GM21528 (cell line): ENCODE measurements around the gene C16orf92.
A peak's percentile ranks its signal among the peaks of the same experiment; 100 is the strongest.

ENCODE experiments used
- ATAC-seq: cut with Tn5 transposase; IDR thresholded peaks from one replicate; pipeline ENCODE4 v1.9.1; 2021; ENCODE audit warnings: mild to moderate bottlenecking, moderate library complexity; ENCODE audit not compliant: unreplicated experiment, low FRiP score

C16orf92 gene

GRCh38 chr16:29988346-29989075 is 34.5 kb upstream of the C16orf92 start:
- ATAC-seq: no peak

DNA sequence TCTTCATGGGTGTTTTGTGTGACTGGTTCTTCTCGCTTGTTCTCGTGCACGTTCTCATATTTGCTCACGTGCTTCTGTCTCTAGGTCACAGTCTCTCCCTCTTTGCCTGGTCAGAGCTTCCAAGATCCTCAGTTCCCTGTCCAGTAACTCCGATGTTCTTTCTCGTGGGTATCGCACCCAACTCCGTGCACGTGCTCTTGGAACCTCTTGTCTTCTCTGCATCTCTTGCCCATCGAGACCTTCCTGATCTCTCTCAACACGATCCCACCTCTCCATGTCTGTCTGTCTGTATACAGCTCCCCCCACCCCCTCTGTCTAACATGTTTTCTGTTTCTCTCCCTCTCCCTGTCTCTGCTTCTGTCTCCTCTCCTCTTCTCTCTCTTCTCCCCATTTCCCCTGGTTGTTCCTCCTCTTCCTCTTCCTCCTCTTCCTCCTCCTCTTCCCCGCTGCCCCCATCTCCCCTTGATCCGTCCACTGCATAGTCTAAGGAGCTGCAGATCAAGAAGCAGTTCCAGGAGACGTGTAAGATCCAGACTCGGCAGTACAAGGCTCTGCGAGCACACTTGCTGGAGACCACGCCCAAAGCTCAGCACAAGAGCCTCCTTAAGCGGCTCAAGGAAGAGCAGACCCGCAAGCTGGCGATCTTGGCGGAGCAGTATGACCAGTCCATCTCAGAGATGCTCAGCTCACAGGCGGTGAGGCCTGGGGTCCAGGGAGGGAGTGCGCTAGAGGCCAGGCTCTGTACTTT is 33.7 kb upstream of the C16orf92 start:
- ATAC-seq: no peak

DNA sequence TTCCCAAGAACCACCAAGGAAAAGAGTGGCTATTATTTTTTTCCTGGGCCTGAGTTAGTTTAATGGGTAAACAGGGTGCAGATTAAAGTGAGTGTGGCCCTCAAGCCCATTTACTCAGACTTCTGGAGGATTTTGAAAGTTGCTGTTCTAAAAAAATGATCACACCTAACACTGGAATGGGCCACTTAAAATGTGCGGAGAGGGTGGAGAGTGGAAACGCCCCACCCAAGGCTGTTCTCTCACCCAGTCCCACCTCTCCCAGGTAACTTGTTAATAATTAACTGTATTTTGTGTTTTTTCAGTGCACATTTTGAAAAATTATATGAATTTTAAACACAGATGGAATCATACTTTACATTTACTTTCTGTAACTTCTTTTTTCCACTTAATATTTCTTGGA is 33.0 kb upstream of the C16orf92 start:
- no peak for ATAC-seq

- no peak for ATAC-seq
Observed at GRCh38 chr16:29990883-29991570, 32.0 kb upstream of the C16orf92 start.

DNA sequence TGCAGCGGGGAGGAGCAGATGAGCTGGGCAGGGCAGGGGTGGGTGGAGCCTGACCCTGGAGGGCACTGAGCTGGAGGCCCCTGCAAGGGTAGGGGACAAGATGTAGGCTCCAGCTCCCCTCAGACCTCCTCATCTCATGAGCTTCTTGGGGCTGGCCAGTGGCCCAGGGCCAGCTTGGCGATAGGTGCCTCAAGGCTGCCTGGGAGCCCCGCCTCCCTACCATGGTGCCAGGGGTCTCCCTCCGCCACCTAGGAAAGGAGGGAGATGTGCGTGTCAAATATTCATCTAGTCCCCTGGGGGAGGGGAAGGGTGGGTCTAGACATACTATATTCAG is 31.5 kb upstream of the C16orf92 start:
- no peak for ATAC-seq

DNA sequence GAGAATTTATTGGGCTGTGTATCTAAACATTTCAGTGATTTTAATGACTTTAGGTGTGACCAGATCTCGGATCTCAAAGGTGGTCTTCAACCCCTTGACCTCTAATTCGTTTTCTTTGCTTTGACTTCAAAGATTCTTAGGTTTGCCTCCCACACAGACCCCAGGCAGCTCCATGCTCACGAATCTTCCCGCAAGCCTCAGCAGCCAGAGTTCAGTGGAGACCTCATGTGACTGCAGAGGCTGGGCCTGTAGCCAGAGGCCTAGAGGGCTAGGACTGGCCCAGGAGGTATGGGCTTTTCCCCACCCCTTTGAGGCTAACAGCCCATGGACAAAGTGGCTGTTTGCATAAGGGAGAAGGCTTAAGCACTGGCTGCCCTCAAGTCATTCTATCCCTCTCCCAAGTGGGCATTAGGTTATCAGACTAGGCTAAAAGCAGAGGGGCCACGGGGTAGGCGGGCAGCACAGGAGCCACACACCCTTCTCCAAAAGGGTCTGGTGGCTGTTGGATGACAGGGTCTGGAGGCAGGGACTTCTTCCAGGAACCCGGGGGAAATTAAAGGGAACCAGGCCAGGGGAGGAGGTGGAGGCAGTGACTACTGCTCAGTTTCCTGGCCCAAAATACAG is 30.5 kb upstream of the C16orf92 start:
- ATAC-seq: no peak

DNA sequence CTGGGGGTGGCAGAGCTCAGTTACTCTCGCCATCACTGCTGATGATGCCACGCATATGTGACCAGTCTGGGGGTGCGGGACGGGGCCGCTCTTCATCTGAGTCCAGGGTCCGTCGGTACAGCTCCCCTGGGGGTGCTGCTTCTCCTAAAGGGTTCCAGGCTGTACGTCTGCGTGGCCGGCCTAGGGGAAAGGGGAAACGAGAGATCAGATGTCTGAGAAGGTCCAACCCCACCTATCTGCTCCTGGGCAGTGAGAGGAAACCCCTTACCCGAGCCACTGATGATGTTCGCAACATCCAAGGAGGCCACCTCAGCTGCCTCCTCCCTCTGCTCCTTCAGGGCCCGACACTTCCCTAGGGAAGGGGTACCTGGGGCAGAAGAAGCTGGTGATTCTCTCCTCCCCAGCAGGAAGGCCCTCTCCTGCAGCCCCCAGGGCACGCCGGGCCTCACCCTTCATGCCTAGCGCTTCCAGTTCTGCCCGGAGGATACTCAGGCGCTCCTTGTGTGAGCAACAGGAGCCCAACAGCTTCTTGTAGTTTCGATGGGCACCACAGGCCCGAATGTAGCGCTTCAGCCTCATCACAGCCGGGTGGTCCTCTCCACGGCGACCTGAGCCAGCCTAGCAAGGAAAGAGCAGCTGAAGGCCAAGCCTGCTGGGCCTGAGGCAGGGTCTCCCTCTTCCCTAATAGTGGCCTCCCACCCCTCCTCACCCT is 29.7 kb upstream of the C16orf92 start:
- ATAC-seq: no peak

DNA sequence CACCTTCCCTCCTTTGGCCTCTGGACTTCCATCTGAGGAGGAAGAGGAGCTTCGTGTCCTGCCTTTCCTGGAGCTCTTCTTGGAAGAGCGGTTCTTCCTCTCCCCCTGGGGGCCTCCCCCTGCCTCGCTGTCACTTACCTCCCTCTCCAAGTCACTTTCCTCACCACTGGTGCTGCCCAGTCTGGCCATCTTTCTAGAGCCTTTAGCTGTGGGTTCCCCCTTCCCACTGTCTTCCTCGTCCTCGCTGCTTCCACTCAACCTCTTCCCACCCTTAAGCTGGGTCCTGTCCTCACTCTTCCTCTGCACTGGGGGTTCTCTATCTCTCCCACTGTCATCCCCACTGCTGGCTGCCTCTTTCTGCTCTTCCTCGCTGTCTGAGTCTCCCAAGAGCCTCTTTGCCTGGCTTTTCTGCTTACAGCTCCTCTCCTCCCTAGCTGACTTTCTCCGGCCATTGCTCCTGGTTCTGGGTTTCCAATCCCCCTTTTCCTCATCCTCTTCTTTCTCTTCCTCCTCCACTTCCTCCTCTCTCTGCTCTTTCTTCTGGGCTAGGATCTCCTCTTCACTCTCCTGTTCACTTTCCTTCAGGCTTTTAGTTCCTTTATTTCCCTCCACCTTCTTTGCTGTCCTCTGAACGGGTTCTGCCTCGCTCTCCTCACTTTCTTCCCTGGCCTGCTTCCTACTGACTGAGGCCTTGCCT is 28.9 kb upstream of the C16orf92 start:
- no peak for ATAC-seq

GRCh38 chr16:29994600-29995323 is 28.2 kb upstream of the C16orf92 start:
- ATAC-seq: peak; percentile 46

DNA sequence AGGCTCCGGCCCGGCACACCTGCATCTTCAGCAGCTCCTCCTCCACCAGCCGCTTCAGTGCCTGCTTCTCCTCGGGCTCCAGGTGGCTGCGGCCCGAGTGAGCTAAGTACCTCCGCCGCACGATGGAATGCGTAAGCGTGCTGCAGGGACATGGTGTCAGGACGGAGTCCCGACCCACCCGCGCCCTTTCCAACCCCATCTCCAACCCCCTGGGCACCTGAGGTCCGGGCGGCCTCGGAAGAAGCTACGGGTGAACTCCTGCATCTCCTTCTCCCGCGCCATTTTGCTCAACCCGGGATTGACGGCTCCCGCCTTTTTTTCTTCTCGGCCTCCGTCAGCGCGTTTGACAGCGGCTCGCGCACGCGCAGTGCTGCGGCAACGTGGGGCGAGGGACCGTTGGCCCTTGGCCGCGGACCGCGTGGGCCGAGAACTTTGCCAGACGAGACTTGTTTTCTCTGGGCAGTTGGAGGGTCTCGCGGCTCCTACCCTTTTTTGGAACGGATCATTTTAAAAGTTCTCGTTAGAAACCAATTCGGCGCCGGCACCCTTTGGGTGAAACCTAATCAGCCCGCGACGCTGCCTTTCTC is 27.6 kb upstream of the C16orf92 start, which contains the start of gene HIRIP3:
HIRIP3 (minus strand) TSS at position 294 of the 587 bp plus-strand sequence; CDS start at position 282, 12 bp downstream.
- ATAC-seq: peak; percentile 50

DNA sequence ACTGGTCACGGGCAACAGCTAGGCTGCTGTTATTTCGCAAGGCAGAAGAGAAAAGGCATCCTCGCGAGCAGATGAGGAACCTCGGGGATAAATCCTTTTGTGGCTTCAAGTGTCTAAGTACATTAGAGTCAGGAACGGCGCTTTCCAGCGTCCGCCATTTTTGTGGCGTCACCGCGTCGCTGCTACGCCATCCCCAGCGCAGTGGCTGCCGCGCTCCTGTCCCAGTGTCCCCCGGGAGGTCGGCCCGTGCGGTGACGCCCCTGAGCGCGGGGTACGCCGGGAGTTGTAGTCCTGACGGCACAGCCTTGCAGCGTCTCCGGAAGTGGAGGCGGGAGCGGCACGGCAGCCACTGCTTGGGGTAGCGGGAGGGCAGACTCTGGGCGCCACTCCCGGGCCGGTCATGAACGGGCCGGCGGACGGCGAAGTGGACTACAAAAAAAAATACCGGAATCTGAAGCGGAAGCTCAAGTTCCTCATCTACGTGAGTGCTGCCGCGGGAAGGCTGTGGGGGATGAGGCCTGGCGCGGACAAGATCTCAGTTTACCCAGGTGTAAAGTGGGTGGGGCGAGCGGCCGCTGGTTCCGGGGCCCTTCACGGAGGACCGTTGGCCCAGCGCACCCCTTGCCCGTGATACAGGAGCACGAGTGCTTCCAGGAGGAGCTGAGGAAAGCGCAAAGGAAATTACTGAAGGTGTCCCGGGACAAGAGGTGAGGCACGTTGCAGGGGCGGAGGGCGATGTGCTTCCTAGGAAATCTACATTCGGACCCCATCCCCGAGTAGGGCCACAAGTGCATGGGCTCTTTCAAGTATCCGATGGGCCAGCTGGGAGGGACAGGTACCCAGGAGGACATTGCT is 26.9 kb upstream of the C16orf92 start, which contains the start of gene INO80E:
INO80E (plus strand) TSS at position 331 of the 855 bp plus-strand sequence; CDS start at position 401, 70 bp downstream.
- peak; percentile 76 for ATAC-seq

DNA sequence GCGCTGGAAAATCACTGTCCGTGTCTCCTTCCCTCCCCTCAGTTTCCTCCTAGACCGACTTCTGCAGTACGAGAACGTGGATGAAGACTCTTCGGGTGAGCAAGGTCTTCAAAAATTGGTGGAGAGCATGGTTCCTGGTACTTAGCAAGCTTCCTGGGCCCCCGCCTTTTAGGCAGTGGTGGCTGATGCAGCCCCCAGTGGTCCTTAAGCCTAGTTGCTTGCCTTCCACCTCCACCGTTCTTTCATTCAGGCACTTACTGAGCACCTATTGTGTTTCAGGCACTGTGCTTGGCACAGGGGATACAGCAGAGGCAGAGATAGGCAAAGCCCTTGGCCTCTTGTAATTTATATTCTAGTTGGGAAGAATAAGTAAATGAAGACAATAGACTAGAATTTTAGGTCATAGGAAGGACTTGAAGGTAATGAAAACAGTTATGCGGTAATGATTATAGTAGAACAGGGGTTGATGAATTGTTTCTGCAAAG is 26.2 kb upstream of the C16orf92 start:
- ATAC-seq: no peak

- no peak for ATAC-seq
Observed at GRCh38 chr16:29999605-30000004, 23.4 kb upstream of the C16orf92 start.

DNA sequence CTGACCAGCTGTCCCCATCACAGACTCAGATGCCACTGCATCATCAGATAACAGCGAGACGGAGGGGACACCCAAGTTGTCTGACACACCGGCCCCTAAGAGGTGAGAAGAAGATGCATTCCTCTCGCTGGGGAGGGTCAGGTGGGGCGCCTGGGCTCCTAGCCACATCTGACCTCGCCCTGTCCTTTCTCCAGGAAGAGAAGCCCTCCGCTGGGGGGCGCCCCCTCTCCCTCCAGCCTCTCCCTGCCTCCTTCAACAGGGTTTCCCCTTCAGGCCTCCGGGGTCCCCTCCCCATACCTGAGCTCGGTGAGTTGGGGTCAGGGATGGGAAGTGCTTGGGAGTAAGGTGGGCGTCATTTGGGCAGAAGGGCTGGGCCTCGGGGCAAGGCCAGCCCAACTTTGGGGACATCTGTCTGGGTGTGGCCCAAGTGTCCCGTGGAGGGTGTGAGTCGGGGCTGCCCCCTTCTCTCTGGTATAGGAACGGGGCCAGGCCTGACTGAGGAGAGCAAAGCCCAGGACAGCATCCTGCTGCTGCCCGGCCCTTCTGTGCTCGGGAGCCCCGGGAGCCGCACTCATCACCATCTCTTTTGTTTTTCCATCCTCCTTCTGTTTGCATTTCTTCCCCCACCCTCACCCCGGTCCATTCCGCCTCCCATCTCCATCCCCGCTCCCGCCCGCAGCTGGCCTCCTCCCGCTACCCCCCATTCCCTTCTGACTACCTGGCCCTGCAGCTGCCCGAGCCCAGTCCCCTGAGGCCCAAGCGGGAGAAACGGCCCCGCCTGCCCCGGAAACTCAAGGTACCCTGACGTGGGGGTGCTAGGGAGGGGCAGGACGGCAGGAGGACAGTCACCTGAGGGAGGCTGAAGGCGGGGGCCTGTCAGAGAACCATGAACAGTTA is 22.0 kb upstream of the C16orf92 start:
- no peak for ATAC-seq

DNA sequence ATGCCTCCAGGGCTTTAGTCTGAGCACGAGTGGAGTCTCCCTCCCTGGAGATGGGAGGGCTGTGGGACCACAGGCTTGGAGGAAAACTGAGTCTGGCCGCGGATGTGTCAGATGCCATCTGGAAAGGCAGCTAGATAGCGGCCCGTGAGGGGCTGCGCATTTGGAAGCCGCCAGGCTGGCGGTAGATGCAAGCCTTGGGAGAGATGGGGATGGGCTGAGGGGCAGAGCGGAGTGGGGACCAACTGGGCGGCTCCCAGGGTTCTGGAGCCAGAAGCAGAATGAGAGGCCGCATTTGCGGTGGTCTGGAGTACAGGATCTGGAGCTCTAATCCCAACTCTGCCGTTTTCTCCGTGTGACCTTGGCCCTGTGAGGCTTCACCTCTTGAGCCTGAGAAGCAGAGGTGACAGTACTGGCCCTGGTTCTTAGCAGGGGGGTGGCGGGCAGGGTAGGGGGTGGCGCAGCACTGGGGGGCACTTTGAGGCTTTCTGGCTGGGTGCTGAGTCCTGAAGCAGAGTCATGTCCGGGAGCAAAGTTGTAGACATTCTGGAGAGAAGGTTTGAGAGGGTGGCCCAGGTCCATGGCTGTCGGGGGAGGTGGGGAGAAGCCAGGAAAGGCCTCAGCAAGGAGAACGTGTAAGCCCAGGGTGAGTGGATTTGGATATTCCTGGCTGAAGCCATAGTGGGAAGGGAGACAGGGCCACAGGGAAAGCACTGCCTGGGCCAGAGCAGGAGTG is 20.2 kb upstream of the C16orf92 start:
- ATAC-seq: no peak
